DND-41 (cell line): ENCODE data around the gene HSD3B1.
"Not testable (repeated sequence)": the region's sequence is repeated elsewhere in the genome, so short reads cannot be mapped to it uniquely, and the experiment has no call there.

ENCODE experiments used
- ATAC-seq: fragments of 200-7000 bp; cut with Tn5 transposase; 3 replicates; pipeline ENCODE4 v1.9.1; 2021; ENCODE audit warnings: low read depth; ENCODE audit not compliant: insufficient read depth
- DNase-seq: peaks from one replicate; pipeline ENCODE4 v3.0.0-alpha.2; 2020
- H2AFZ ChIP-seq: 2 replicates; pipeline ENCODE4 v1.6.0; 2012; ENCODE audit warnings: low read depth, low read length
- H3K27ac ChIP-seq: 2 replicates; pipeline ENCODE4 v1.5.1; 2012; ENCODE audit warnings: low read length, inconsistent platforms
- H3K27me3 ChIP-seq: fragments of 200-600 bp; sonication (generic); 2 replicates; pipeline ENCODE4 v1.6.0; 2012; ENCODE audit warnings: low read length, mild to moderate bottlenecking, inconsistent platforms; ENCODE audit not compliant: insufficient read depth, poor library complexity
- H3K36me3 ChIP-seq: 2 replicates; pipeline ENCODE4 v1.5.1; 2012; ENCODE audit warnings: low read length, inconsistent platforms; ENCODE audit not compliant: insufficient read depth
- H3K4me1 ChIP-seq: 2 replicates; pipeline ENCODE4 v1.5.1; 2012; ENCODE audit warnings: mild to moderate bottlenecking, low read length; ENCODE audit not compliant: insufficient read depth
- H3K4me2 ChIP-seq: 2 replicates; pipeline ENCODE4 v1.6.0; 2012; ENCODE audit warnings: mild to moderate bottlenecking, moderate library complexity, low read length, inconsistent platforms; ENCODE audit not compliant: insufficient read depth
- H3K4me3 ChIP-seq, 2 experiments: fragments of 200-600 bp in 1 of 2; shearing (Covaris generic) in 1 of 2; 2 replicates each; pipeline ENCODE4 v1.5.1; 2012 to 2016; ENCODE audit warnings: inconsistent platforms in 2 of 2, low read length in 2 of 2, mild to moderate bottlenecking in 2 of 2, low read depth in 1 of 2, moderate library complexity in 1 of 2
- H3K79me2 ChIP-seq: 2 replicates; pipeline ENCODE4 v1.6.0; 2012; ENCODE audit warnings: low read length, inconsistent platforms; ENCODE audit not compliant: insufficient read depth
- H3K9ac ChIP-seq: 2 replicates; pipeline ENCODE4 v1.6.0; 2012; ENCODE audit warnings: low read depth, mild to moderate bottlenecking, inconsistent platforms, low read length, moderate library complexity
- H3K9me3 ChIP-seq: 2 replicates; pipeline ENCODE4 v1.5.1; 2012; ENCODE audit warnings: low read length, moderate library complexity, mild to moderate bottlenecking, inconsistent platforms; ENCODE audit not compliant: insufficient read depth, severe bottlenecking
- H4K20me1 ChIP-seq: 2 replicates; pipeline ENCODE4 v1.6.0; 2012; ENCODE audit warnings: low read length; ENCODE audit not compliant: insufficient read depth
- EZH2 ChIP-seq: IDR thresholded peaks from 3 replicates; pipeline ENCODE4 v1.6.1; 2012; ENCODE audit warnings: borderline replicate concordance, low read depth, mild to moderate bottlenecking, moderate library complexity, low read length, inconsistent platforms; ENCODE audit not compliant: severe bottlenecking
- TF ChIP-seq, protein P1 (sequence below): IDR thresholded peaks from 2 replicates; pipeline ENCODE4 v1.5.1; 2012; ENCODE audit warnings: borderline replicate concordance, low read length, moderate library complexity, mild to moderate bottlenecking; ENCODE audit not compliant: poor library complexity, severe bottlenecking; ENCODE audit errors: extremely low read depth

Gene HSD3B1

DNA sequence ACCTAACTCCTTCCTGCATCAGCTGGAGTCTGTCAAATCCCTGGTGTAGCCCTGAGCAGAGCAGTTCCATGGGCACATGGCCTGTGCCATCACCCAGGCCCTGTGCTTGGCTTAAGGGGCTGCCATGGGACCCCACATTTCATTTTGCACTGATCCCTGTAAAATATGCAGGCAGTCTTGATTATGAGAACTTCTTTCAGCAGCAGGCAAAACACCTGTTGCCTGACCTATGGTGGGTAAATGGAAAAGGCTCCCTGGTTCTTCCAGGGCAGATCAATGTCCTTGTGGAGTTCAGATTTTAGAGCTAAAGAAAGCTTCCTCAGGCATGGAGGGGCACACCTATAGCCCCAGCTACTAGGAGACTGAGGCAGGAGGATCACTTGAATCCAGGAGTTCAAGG is 44.2 kb downstream of the HSD3B1 start:
- DNase-seq (no peak), ATAC-seq (no peak)
- TF ChIP-seq, protein P1, sequence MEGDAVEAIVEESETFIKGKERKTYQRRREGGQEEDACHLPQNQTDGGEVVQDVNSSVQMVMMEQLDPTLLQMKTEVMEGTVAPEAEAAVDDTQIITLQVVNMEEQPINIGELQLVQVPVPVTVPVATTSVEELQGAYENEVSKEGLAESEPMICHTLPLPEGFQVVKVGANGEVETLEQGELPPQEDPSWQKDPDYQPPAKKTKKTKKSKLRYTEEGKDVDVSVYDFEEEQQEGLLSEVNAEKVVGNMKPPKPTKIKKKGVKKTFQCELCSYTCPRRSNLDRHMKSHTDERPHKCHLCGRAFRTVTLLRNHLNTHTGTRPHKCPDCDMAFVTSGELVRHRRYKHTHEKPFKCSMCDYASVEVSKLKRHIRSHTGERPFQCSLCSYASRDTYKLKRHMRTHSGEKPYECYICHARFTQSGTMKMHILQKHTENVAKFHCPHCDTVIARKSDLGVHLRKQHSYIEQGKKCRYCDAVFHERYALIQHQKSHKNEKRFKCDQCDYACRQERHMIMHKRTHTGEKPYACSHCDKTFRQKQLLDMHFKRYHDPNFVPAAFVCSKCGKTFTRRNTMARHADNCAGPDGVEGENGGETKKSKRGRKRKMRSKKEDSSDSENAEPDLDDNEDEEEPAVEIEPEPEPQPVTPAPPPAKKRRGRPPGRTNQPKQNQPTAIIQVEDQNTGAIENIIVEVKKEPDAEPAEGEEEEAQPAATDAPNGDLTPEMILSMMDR, result no peak
- TF ChIP-seq EZH2, result no peak
- no peaks in the 10 kb centered on the region for H3K79me2 ChIP-seq
- no peak overlapping the region for H3K9ac ChIP-seq
- H3K36me3 ChIP-seq, result no peaks in the 10 kb centered on the region
- H3K4me2 ChIP-seq, result no peak overlapping the region
- H3K9me3 ChIP-seq, result no peaks in the 10 kb centered on the region
- no peak overlapping the region for H3K27ac ChIP-seq
- no peak overlapping the region for H3K4me3 ChIP-seq
- H2AFZ ChIP-seq, result no peak overlapping the region
- no peaks in the 10 kb centered on the region for H3K4me1 ChIP-seq
- no peaks in the 10 kb centered on the region for H4K20me1 ChIP-seq
- no peaks in the 10 kb centered on the region for H3K27me3 ChIP-seq

DNA sequence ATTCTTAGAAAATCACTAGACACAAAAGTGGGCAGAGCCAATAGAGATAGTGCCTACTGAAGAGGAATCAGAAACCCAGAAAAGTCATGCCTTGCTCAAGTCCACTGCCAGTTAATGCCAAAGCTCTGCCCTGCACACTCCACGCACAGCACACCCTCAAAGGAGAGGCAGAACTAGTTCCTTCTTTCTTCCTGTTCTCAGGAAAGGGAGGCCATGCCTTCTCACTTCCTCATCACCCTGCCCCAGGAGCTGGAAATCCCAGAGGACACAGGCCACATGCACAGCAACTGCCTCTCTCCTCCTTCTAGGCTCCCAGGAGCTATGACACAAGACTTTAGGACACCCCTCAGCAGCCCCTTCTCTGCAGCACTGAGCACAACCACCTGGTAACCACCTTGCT is 45.6 kb downstream of the HSD3B1 start:
- H3K9me3 ChIP-seq, H3K79me2 ChIP-seq, H3K4me1 ChIP-seq, ATAC-seq, H3K27ac ChIP-seq, H3K4me2 ChIP-seq, DNase-seq, H4K20me1 ChIP-seq, H3K27me3 ChIP-seq, H3K9ac ChIP-seq, H3K36me3 ChIP-seq, H3K4me3 ChIP-seq, H2AFZ ChIP-seq: not testable (repeated sequence)

DNA sequence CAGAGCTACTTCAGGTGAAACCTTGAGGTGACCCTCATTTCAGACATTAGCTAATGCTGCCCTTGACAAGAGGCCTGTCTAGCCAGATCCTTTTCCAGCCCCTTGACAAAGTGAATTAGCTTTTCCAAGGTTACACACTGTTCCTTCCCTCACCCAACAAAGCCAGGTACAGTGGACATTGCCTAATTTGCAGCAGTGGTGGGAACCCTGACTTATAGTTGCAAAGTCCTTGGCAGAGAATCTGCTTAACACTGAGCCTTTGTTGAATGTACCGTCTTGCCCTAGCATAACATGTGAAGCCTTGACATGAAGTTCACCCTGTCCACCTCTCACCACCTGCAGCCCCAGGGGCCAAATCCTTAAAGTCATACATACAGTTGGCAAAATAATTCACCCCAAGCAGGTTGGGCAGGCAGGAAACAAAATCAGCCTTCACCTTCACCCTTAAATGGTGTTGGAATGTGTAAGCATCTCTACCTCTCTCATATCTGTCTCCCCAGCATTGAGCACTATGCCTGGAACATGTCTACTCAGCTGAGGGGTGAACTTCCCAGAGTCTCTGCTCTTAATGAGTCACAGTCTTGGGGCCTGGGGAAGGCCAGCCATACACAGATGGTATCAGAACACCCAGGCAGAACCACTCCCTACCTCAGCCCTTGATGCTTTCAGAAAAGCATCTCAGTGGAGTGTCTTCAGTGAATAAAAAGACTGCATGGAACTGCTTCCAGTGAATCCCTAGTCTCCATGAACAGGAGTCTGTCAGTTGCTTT is 46.5 kb downstream of the HSD3B1 start:
- not testable (repeated sequence) for H3K4me2 ChIP-seq, H3K27me3 ChIP-seq, H3K36me3 ChIP-seq, H3K27ac ChIP-seq, H2AFZ ChIP-seq, DNase-seq, H3K9me3 ChIP-seq, H3K4me3 ChIP-seq, H3K79me2 ChIP-seq, H4K20me1 ChIP-seq, H3K9ac ChIP-seq, ATAC-seq, H3K4me1 ChIP-seq

DNA sequence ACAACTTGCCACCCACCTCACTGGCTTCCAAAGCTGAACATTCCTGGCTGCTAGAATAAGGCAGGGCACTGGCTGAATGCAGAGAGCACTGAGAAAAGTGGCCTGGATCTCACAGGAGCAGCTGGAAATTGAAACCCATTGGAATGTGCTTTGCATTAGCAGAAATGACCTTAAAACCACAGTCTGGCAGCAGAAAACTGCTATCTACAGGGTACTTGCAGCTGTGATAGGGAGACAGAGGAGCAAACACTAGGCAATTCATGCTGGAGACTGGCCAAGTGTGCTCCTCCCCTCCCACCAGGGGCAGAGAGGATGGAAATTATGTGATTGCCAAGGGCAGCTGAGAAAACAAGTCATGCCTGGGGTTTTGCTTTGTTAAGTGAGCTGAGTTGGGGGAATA is 47.2 kb downstream of the HSD3B1 start:
- Histone ChIP-seq H3K79me2 (no peaks in the 10 kb centered on the region), H3K36me3 (no peaks in the 10 kb centered on the region), H2AFZ (no peak overlapping the region), H3K9me3 (no peaks in the 10 kb centered on the region), H3K4me2 (no peak overlapping the region), H3K27ac (no peak overlapping the region), H3K4me1 (no peaks in the 10 kb centered on the region), H3K27me3 (no peaks in the 10 kb centered on the region), H3K9ac (no peak overlapping the region), H4K20me1 (no peaks in the 10 kb centered on the region), H3K4me3 (no peak overlapping the region)
- ATAC-seq (no peak), DNase-seq (no peak)
- TF ChIP-seq EZH2, result no peak
- TF ChIP-seq, protein P1, result no peak
